PC-3 (cell line): Measurements from ENCODE around the gene HUNK.

Experiments
- EZH2 ChIP-seq: fragments of 300-600 bp; sonication (generic); IDR thresholded peaks from one replicate; pipeline ENCODE4 v1.6.1; 2017; ENCODE audit warnings: antibody characterized with exemption, mild to moderate bottlenecking, low read length; ENCODE audit not compliant: unreplicated experiment
- TF ChIP-seq, protein P1 (sequence below): fragments of 300-600 bp; sonication (generic); conservative IDR thresholded peaks from 2 replicates; pipeline ENCODE4 v1.5.1; 2017; ENCODE audit warnings: antibody characterized with exemption, low read depth, mild to moderate bottlenecking, low read length

DNA sequence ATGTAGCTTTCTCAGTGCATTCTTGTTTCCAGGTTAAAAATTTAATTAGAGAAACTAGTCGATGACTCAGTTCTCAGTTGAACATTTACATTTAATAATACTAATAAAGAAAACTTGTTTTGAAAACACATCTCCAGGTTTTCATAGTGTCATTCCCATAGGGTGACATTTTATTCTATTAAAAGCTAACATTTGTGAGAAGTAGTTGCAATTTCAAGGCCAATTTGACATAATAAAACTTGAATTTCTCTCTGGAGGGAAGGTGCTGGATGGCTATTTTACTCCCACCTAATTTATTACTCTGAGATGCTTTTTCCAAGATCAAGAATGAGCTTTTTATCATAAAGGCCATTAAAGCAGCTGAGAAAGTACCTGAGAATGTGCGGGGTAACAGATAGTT lies 16.6 kb downstream of the HUNK start:
- TF ChIP-seq, protein P1, sequence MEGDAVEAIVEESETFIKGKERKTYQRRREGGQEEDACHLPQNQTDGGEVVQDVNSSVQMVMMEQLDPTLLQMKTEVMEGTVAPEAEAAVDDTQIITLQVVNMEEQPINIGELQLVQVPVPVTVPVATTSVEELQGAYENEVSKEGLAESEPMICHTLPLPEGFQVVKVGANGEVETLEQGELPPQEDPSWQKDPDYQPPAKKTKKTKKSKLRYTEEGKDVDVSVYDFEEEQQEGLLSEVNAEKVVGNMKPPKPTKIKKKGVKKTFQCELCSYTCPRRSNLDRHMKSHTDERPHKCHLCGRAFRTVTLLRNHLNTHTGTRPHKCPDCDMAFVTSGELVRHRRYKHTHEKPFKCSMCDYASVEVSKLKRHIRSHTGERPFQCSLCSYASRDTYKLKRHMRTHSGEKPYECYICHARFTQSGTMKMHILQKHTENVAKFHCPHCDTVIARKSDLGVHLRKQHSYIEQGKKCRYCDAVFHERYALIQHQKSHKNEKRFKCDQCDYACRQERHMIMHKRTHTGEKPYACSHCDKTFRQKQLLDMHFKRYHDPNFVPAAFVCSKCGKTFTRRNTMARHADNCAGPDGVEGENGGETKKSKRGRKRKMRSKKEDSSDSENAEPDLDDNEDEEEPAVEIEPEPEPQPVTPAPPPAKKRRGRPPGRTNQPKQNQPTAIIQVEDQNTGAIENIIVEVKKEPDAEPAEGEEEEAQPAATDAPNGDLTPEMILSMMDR, result no peak
- no peak for TF ChIP-seq EZH2
